GM12878 (cell line): ENCODE results near the gene COL18A1. TPM values are rescaled to one million over a fixed set of nuclear protein-coding genes. Genes with fewer than 3 reads are reported as not detected.

Experiments used
- MEF2B ChIP-seq: fragments of 450-650 bp; IDR thresholded peaks from 2 replicates; pipeline ENCODE4 v1.6.1; 2018; ENCODE audit warnings: mild to moderate bottlenecking, moderate library complexity; ENCODE audit not compliant: partially characterized antibody, poor library complexity, severe bottlenecking
- polyA plus RNA-seq, 11 experiments: library from polyadenylated mRNA; depleted of rRNA in 4 of 11; unstranded in 6 of 11; stranded (reverse) in 5 of 11; fragments of >200 nt; fragmentation: Nextera tagmentation in 4 of 11; fragmentation: Illumina TruSeq in 1 of 11; extraction: Ambion mirVana in 4 of 11; extraction: Trizol in 1 of 11; gene quantifications; 1 replicate in 1 of 11; 2 replicates in 10 of 11; pipeline versions ENCODE4 v1.2.1 to v1.2.3, GENCODE V29; 2011 to 2016; ENCODE audit warnings: inconsistent platforms in 2 of 11, missing spikeins in 2 of 11, low read depth in 1 of 11
- total RNA-seq, 4 experiments: library from RNA; depleted of rRNA in 3 of 4; stranded (reverse); fragments of >200 nt in 3 of 4; fragmentation: Illumina TruSeq in 1 of 4; extraction: Trizol in 1 of 4; gene quantifications; 2 replicates each; pipeline versions ENCODE4 v1.2.1 to v1.2.3, GENCODE V29; 2013 to 2021
- TF ChIP-seq, protein P1 (sequence below): fragments of 450-650 bp; IDR thresholded peaks from 2 replicates; pipeline ENCODE4 v1.6.1; 2017; ENCODE audit warnings: low read depth, mild to moderate bottlenecking, moderate library complexity
- TF ChIP-seq, protein P2 (sequence below): fragments of 150-350 bp; IDR thresholded peaks from 2 replicates; pipeline ENCODE4 v1.6.1; 2016; ENCODE audit warnings: low read depth, low read length
- TF ChIP-seq, protein P3 (sequence below): IDR thresholded peaks from 2 replicates; pipeline ENCODE4 v1.6.1; 2011; ENCODE audit warnings: low read depth, low read length, improper control_type of control experiment, borderline replicate concordance

The COL18A1 gene
- total and polyA plus RNA-seq, 10 of the 15 experiments (the other 5 are each of a cell fraction or from before 2014, with no cell fraction given) = under 0.01 to 0.49 (median 0.09) TPM; not detected in 3

DNA sequence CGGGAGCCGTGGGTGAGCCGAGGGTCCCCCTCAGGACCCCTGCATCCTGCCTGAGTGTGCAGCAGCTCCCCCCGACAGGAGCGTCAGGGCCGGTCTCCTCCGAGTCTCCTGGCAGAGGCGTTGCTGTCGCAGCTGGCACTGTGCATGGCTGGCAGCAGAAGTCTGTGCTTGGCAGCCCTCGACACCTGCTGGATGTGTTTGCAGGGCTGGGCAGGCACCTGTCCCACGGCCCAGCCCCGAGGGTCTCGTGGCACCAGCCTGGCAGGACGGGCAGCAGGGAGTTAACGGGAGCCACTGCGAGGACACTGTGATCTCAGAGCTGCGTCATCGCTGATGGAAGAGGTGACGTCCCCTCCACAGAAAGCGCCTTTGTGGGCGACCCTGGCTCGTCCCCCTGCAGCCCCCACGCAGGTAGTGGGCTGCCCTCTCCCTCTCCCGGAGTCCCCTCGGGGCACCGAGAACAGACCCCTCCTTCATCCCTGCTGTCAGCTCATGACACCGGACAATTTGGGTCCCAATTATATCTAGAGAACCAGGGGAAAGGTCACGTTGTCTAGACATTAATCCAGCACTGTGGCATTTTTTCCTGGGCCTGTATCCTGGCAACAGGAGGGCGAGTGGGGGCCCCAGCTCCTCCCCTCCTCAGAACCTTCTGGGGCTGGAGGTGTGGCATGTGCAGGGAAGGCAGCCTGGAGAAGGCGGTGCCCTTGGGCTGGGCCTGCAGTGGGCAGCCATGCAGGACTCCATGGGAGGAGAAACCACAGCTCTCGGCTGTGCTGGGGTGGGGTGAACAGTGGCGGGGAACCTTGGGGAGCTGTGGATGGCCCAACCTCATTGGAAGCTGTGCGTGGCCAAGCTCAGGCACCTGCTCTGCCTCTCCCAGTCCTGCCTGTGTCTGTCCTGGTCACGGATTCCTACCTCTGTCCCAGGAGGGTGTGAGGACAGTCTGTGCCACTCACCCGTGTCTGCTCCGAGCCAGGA, 15.4 kb downstream of the COL18A1 start (continued):
- no peak for TF ChIP-seq MEF2B
- TF ChIP-seq, protein P1, sequence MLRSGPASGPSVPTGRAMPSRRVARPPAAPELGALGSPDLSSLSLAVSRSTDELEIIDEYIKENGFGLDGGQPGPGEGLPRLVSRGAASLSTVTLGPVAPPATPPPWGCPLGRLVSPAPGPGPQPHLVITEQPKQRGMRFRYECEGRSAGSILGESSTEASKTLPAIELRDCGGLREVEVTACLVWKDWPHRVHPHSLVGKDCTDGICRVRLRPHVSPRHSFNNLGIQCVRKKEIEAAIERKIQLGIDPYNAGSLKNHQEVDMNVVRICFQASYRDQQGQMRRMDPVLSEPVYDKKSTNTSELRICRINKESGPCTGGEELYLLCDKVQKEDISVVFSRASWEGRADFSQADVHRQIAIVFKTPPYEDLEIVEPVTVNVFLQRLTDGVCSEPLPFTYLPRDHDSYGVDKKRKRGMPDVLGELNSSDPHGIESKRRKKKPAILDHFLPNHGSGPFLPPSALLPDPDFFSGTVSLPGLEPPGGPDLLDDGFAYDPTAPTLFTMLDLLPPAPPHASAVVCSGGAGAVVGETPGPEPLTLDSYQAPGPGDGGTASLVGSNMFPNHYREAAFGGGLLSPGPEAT = no peak
- TF ChIP-seq, protein P2, sequence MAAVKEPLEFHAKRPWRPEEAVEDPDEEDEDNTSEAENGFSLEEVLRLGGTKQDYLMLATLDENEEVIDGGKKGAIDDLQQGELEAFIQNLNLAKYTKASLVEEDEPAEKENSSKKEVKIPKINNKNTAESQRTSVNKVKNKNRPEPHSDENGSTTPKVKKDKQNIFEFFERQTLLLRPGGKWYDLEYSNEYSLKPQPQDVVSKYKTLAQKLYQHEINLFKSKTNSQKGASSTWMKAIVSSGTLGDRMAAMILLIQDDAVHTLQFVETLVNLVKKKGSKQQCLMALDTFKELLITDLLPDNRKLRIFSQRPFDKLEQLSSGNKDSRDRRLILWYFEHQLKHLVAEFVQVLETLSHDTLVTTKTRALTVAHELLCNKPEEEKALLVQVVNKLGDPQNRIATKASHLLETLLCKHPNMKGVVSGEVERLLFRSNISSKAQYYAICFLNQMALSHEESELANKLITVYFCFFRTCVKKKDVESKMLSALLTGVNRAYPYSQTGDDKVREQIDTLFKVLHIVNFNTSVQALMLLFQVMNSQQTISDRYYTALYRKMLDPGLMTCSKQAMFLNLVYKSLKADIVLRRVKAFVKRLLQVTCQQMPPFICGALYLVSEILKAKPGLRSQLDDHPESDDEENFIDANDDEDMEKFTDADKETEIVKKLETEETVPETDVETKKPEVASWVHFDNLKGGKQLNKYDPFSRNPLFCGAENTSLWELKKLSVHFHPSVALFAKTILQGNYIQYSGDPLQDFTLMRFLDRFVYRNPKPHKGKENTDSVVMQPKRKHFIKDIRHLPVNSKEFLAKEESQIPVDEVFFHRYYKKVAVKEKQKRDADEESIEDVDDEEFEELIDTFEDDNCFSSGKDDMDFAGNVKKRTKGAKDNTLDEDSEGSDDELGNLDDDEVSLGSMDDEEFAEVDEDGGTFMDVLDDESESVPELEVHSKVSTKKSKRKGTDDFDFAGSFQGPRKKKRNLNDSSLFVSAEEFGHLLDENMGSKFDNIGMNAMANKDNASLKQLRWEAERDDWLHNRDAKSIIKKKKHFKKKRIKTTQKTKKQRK = no peak
- TF ChIP-seq, protein P3, sequence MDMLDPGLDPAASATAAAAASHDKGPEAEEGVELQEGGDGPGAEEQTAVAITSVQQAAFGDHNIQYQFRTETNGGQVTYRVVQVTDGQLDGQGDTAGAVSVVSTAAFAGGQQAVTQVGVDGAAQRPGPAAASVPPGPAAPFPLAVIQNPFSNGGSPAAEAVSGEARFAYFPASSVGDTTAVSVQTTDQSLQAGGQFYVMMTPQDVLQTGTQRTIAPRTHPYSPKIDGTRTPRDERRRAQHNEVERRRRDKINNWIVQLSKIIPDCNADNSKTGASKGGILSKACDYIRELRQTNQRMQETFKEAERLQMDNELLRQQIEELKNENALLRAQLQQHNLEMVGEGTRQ = no peak
